Mucosa of descending colon (tissue), 3 donors: ENCODE results near the gene PIGT. TPM values are rescaled to one million over a fixed set of nuclear protein-coding genes. Genes with fewer than 3 reads are reported as not detected.

Experiments used
- ATAC-seq: fragments of 200-7000 bp; cut with Tn5 transposase; one replicate; pipeline ENCODE4 v1.9.1; 2020; ENCODE audit warnings: mild to moderate bottlenecking, moderate library complexity
- DNase-seq, 3 donors: peaks; one replicate each; pipeline ENCODE4 v3.0.0-alpha.2; 2020
- H3K36me3 ChIP-seq: fragments of 200-600 bp; one replicate; pipeline ENCODE4 v1.8.0; 2021; ENCODE audit warnings: low read depth, mild to moderate bottlenecking
- H3K4me1 ChIP-seq: fragments of 200-600 bp; one replicate; pipeline ENCODE4 v1.8.0; 2021; ENCODE audit warnings: low read depth, mild to moderate bottlenecking
- H3K4me3 ChIP-seq: fragments of 200-600 bp; one replicate; pipeline ENCODE4 v1.8.0; 2021; ENCODE audit warnings: mild to moderate bottlenecking
- H3K9me3 ChIP-seq: fragments of 200-600 bp; one replicate; pipeline ENCODE4 v1.8.0; 2021; ENCODE audit warnings: mild to moderate bottlenecking
- intact Hi-C, 2 donors: fragments of 100-400 bp; cut with DNase I in 1 of 2; cut with micrococcal nuclease in 1 of 2; formaldehyde crosslinking; loops; one replicate each; pipeline versions ENCODE4 v1.11.0 to v1.11.1; 2022; cut with DNase I, micrococcal nuclease
- total RNA-seq, 3 donors: library from RNA; stranded (reverse); fragmentation: NEBNext Ultra II Directional in 2 of 3; extraction: Animal tissue kit (Norgen Biotek cat#: 25700) in 2 of 3; gene quantifications; one replicate each; pipeline versions ENCODE4 v1.2.1 to v1.2.4, GENCODE V29; 2021 to 2023
- TF ChIP-seq, protein P1 (sequence below): fragments of 200-600 bp; IDR thresholded peaks from one replicate; pipeline ENCODE4 v1.8.0; 2022; ENCODE audit warnings: antibody characterized with exemption, mild to moderate bottlenecking
- donor health status: DM: no; HTN: no; CAD: no; lungs with moderate emphysema.
- donor health status: DM: no; HTN: no; CAD: no.
- donor health status: DM: no; HTN: yes; CAD: no.

PIGT gene
- total RNA-seq, 3 donors from 2014 or later = 92.1 to 137 (median 124) TPM

DNA sequence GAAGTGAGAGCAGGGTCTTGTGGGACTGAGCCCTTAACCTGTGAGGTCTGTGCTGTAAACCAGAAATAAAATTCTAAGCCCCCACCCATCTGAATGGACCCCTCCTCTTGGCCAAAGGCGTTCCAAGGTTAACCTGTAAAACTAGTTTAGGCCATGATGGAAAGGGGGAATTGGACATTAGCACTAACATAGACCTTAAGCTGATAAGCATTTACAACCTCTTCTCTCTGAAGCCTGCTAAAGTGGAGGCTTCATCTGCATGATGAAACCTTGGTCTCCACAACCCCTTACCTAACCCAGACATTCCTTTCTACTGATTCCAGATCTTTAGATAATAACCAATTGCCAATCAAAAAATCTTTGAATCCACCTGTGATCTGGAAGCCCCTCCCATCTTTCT lies 25.8 kb downstream of the PIGT start:
- intact Hi-C loops = no loop called here
- Histone ChIP-seq H3K9me3 (no peaks in the 10 kb centered on the region), H3K36me3 (no peaks in the 10 kb centered on the region), H3K4me1 (no peaks in the 10 kb centered on the region), H3K4me3 (no peak overlapping the region)
- TF ChIP-seq, protein P1, sequence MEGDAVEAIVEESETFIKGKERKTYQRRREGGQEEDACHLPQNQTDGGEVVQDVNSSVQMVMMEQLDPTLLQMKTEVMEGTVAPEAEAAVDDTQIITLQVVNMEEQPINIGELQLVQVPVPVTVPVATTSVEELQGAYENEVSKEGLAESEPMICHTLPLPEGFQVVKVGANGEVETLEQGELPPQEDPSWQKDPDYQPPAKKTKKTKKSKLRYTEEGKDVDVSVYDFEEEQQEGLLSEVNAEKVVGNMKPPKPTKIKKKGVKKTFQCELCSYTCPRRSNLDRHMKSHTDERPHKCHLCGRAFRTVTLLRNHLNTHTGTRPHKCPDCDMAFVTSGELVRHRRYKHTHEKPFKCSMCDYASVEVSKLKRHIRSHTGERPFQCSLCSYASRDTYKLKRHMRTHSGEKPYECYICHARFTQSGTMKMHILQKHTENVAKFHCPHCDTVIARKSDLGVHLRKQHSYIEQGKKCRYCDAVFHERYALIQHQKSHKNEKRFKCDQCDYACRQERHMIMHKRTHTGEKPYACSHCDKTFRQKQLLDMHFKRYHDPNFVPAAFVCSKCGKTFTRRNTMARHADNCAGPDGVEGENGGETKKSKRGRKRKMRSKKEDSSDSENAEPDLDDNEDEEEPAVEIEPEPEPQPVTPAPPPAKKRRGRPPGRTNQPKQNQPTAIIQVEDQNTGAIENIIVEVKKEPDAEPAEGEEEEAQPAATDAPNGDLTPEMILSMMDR = no peak
- ATAC-seq (no peak), DNase-seq (no peak)

DNA sequence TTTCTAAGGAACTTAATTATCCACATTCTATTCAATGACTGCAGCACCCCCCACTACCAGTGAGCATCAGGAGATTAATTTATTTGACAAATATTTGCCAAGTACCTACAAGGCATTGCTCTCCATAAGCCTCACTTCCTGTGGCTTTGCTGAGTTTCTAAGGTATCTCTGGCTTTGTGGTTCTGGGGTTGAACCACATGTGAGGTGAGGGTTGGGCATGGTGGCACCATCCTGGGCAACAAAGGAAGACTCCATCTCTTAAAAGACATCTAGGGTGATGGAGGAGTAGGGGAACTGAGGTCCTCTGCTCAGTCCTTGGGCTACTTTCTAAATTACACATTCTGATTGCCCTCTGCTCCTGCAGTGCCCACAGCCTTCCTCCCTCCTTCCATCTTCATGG lies 28.1 kb downstream of the PIGT start:
- DNase-seq (no peak), ATAC-seq (no peak)
- Histone ChIP-seq H3K36me3 (no peaks in the 10 kb centered on the region), H3K4me3 (no peak overlapping the region), H3K9me3 (no peaks in the 10 kb centered on the region), H3K4me1 (no peaks in the 10 kb centered on the region)
- TF ChIP-seq, protein P1 = no peak
- intact Hi-C loops = no loop called here

DNA sequence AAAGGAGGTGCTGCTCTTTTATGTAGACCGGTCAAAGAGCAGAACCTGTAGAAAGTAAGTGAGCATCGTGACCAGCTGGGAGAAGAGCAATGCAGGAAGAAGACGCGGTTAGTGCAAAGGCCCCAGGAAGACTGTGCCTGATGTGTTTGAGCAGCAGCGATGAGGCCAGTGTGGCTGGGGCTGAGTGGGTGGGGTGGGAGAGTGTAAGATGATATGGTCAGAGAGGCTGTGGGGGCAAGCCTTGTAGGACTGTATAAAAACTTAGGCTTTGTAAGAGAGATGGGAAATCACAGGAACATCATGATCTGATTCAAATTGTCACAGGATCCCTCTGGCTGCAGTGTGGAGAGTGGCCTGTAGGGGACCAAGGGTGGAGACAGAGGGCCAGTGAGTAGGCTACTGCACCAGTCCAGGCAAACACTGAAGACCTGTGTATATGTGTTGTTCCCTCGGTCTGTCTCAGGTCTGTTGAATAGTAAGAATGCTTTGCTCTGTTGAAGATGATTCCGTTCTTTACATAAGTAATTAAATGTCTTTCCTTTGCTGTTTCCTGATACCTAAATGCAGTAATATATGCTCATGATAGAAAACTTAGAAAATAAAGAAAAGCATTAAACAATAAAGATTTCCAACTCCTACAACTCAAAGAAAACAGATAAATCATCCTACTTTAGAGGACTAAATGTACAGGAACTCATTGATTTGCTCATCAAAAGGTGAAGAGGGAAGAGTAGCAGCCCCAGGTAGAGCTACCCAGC lies 30.0 kb downstream of the PIGT start:
- intact Hi-C loops = no loop called here
- no peak overlapping the region for H3K4me3 ChIP-seq
- TF ChIP-seq, protein P1 = peak; percentile 14
- peak in 2 of 3 donors; percentile 49 to 56 for DNase-seq
- peak; percentile 73 for ATAC-seq
- no peaks in the 10 kb centered on the region for H3K36me3 ChIP-seq
- no peaks in the 10 kb centered on the region for H3K4me1 ChIP-seq
- H3K9me3 ChIP-seq = no peaks in the 10 kb centered on the region

DNA sequence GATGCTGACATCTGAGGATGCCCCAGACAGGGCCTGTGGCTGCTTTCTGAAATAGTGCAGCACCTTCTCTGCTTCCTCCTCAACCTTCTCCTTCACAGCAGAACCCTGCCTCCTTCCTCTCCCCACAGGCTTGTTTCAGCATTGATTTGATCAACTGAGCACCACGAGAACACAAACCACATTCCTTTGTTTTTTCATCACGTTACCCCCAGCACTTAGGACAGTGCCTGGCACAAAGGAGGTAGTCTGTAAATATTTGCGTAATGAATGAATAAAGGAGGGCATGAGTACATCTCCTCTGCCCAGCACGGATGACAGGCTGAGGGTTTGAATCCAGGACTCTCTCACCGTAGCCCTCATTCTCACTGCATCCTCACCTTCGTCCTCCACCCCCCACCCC lies 32.3 kb downstream of the PIGT start:
- intact Hi-C loops = no loop called here
- no peaks in the 10 kb centered on the region for H3K9me3 ChIP-seq
- no peaks in the 10 kb centered on the region for H3K4me1 ChIP-seq
- no peak for ATAC-seq
- no peak overlapping the region for H3K4me3 ChIP-seq
- TF ChIP-seq, protein P1 = no peak
- no peaks in the 10 kb centered on the region for H3K36me3 ChIP-seq
- DNase-seq = no peak

DNA sequence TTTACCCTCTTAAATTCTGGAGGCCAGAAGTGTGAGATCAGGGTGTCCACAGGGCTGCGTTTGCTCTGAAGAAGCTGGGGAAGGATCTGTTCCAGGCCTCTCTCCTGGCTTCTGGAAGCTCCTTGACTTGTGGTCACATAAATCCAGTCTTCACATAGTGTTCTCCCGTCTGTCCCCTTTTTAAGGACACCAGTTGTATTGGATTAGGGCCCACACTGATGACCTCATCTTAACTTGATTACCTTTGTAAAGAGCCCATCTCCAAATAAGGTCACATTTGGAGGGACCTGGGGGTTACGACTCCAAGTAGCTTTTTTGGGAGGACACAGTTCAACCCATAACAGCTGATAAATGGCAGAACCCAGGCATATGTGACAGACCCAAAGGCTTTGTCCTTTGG lies 33.6 kb downstream of the PIGT start:
- DNase-seq = no peak
- H3K9me3 ChIP-seq = no peaks in the 10 kb centered on the region
- ATAC-seq = no peak
- no peaks in the 10 kb centered on the region for H3K36me3 ChIP-seq
- no peaks in the 10 kb centered on the region for H3K4me1 ChIP-seq
- no peak overlapping the region for H3K4me3 ChIP-seq
- TF ChIP-seq, protein P1 = no peak
- intact Hi-C loops = no loop called here
